ENCODE data around the gene TMEM119.
"Not testable (repeated sequence)": the region's sequence is repeated elsewhere in the genome, so short reads cannot be mapped to it uniquely, and the experiment has no call there.

The TMEM119 gene

DNA sequence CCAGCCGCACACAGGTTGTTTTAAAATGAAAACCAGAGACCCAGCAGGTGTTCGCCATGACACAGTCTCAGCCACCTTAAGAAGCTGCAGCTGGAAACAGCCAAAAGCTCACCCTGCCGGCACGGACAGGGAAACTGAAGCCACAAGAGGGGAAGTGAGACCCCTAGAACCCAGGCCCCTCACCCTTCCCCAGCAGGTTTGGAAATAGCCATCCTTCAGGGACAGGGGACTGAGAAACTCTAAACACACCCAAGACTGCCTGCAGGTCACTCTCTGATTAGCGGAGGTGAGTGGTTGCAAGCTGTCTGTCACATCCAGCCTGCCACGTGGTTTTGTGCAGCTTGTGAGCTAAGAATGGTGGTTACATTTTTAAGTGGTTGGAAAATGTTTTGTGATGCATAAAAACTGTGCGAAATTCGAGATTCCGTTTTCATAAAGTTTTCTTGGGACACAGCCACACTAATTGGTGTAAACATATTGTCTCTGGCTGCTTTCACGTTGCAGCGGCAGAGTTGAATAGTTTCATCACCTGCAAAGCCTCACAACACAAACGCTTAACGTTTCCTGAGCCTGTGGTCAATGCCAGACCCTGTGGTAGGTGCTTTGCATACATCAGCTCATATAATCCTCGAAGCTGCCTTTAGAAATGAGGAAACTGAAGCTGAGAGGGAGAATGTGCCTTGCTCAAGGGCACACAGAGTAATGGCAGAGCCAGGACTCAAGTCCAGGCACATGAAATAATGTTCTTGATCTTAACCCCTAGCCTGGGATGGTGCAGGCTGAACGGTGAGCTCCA lies 37.5 kb upstream of the TMEM119 start:
- DNase-seq (ENCODE audit: low read depth in 2 of 2): no peak

DNA sequence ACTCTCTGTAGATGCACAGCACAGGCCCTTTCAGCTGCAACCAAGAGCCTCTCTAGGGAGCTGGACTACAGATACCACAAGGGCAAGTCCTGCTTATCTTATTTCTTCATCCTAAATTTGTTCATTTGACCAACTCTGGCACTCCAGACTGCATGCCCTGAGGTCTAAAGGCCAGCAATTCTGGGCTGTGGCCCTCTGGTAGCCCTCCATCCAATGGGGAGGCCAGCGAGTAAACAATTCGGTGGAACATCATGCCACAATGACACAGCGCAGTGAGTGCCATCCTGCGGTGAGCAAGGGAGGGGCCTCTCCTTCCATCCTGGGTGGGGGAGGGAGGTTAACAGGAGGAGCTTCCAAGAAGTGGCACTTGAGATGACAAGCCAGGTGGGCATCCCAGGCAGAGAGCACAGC lies 36.5 kb upstream of the TMEM119 start:
- no peak for DNase-seq (ENCODE audit: low read depth in 2 of 2)

DNA sequence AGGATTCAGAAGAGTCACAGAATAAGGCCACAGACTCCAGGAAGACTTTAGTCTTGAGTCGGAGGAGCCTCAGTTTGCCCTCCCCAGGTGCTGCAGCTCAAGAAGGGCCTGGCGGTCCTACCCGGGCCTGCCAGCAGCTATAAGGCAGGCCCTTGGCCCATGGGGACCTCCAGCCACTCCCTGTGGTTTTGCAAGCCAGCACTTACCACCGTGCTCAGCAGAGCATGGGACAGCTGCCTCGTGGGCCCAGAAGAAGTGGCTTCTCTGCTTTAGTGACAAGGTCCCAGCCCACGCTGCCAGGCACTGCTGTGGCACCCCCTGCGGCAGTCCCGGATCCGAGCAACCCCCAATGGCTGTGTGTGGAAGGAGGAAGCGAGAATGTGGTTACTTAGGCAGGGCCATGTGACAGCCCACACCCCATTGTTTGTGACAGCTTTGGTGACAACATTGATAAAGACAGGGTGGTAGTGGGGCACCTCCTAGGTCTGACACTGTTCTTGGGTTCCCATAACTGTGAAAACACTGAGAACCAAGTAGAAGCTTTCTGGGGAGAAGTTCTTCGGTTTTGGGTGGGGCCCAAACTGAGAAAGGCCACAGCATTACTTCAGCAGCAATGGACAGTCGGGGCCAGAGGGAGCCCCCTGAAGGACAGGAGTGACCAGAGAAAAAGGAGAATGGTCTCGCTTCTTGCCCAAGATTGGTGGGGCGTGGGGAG lies 35.8 kb upstream of the TMEM119 start, which contains the start of gene SELPLG:
Gene SELPLG, minus strand, starts transcription at position 361 of the 715 bp plus-strand sequence. CDS start 9,587 bp downstream, outside the sequence.
- DNase-seq (ENCODE audit: low read depth in 2 of 2): peak; percentile 70 to 78

GRCh38 chr12:108633081-108633533 lies 35.2 kb upstream of the TMEM119 start:
- no peak for DNase-seq (ENCODE audit: low read depth in 2 of 2)

GRCh38 chr12:108631261-108631660 lies 33.4 kb upstream of the TMEM119 start:
- not testable (repeated sequence) for DNase-seq (ENCODE audit: low read depth in 2 of 2)

DNA sequence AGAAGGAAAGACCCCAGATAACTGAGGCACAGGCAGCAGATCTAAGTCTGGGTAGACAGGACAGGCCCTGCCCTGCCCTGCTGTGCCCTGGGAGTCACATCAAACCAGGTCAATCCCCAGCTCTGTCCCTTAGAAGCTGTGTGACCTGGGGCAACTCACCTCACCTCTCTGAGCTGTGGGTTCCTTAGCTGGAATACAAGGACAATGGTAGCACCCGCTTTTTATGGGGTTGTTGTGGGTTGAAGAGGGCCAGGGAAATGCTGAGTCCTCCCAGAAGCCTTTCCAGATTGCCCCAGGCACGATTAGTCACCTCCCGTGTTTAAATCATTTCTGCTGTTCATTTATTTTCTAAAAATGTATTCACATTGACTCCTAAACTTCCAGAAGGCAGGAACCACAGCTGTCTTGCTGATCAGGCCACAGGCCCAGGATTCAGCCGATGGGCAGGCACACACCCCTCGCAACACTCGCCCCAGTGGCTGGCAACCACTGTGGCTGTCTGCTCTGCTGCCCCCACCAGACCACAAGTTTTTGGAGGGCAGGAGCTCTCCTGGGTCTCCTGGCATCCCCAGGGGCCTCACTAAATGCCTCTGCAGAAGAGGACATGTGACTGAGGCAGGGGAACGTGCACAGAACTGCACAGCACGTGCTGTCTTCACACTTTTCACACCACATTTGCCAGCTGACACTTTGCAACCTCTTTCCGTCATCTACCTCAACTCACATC lies 32.8 kb upstream of the TMEM119 start:
- no peak for DNase-seq (ENCODE audit: low read depth in 2 of 2)

DNA sequence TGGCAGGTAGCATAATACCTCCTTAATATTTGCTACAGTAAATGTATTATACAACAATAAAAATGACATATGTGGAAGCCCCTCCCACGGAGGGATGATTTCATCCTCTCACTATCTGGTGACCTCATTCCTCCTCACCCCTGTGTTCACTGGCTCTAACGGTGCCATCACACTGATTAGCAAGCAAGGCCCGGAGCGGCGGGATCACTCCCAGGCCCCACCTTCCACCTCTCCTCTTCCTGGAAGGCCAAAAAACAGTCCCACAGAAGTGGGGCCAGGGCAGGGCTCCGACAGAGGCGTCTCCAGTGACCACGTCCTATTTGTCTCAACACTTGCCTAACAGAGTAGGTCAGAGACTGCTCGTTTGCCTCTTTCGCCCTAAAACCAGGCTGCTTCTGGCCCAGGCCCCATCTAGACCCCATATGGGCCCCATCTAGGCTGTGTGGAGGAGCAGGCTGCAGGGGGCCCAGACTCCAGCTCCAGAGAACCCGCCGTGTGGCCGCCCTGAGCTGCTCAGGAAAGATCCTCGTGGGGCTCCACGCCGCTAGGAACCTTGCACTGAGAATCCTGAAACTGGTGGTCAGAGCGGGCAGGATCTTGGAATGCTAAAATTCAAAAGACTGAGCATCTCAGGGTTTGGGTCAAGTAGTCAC lies 32.1 kb upstream of the TMEM119 start:
- peak in 1 of 2 donors; percentile 56 for DNase-seq (ENCODE audit: low read depth in 2 of 2)

DNA sequence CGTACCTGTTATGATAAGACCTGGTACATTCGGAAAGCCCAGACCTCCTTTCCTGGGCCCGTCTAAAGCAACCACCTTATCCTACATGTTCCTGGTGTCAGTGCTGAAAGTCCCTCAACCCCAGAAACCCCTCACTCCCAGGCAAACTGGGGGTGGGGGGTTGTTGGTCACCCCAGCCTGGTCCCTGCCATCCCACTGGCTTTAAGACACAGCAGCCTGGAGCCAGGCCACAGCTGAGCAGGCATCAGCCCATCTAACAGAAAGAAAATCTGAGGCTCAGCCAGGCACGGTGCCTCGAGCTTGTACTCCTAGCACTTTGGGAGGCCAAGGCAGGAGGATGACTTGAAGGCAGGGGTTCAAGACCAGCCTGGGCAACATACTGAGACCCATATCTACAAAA lies 31.3 kb upstream of the TMEM119 start:
- DNase-seq (ENCODE audit: low read depth in 2 of 2): no peak

DNA sequence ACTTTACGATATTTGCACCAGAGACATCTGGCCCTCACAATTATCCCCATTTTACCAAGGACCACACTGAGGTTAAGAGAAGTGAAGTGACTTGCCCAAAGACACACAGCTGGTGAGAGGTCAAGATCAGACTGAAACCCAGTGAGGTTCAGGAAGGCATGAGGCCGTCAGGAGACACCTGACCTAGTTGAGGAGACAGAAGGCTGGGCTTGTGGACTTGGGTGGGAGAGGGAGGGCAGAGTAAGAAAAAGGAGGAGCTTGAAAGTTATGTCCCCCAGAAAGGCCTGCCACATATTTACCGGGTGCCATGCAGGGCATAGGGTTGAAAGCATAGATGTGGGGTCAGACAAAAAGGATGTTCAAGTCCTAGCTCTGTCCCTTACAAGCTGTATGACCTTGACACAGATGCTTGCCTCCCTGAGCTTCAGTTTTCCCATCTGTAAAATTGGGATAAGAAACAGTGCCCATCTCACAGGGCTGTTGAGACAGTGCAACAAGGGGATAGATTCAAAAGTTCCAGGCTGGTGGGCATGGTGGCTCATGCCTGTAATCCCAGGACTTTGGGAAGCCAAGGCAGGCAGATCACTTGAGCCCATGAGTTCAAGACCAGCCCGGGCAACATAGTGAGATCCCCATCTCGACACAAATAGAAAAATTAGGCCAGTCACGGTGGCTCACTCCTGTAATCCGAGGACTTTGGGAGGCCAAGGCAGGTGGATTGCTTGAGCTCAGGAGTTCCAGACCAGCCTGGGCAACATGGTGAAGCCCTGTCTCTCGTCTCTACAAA lies 29.4 kb upstream of the TMEM119 start:
- DNase-seq (ENCODE audit: low read depth in 2 of 2): no peak

- DNase-seq (ENCODE audit: low read depth in 2 of 2): no peak
These were observed 27.3 kb upstream of the TMEM119 start for GRCh38 chr12:108625228-108625627.

- DNase-seq (ENCODE audit: low read depth in 2 of 2): no peak
These were observed 25.7 kb upstream of the TMEM119 start for GRCh38 chr12:108623577-108623976.

- DNase-seq (ENCODE audit: low read depth in 2 of 2): no peak
These were observed 25.1 kb upstream of the TMEM119 start for GRCh38 chr12:108622921-108623514.

- no peak for DNase-seq (ENCODE audit: low read depth in 2 of 2)
These were observed 24.5 kb upstream of the TMEM119 start for GRCh38 chr12:108622421-108622820.

GRCh38 chr12:108621161-108621560 lies 23.3 kb upstream of the TMEM119 start:
- no peak for DNase-seq (ENCODE audit: low read depth in 2 of 2)

DNA sequence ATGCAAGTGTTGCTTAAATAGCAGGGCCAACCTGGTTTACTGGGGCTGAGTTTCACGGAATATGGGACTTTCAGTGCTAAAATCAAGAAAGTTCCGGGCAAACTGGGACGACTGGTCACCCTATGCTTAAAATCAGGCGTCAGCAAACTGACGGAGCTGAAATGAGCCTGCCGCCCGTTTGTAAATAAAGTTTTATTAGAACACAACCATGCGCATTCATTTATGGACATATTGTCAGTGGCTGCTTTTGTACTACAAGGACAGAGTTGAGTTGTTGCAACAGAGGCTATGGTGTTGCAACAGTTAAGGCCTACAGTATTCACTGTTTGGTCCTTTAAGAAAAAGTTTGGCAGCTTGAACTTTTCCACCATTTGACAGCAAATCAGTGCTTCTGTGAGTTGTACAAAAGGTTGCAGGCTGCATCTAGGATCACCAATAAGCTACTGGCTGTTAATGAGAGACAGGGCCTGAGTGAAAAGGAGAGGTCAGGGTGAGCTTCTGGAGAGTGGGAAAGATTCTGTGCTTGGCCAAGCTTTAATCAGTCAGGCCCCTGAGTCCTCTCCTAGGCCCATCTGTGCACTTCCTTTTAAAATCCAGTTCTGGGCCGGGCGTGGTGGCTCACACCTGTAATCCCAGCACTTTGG lies 22.5 kb upstream of the TMEM119 start:
- no peak for DNase-seq (ENCODE audit: low read depth in 2 of 2)

- no peak for DNase-seq (ENCODE audit: low read depth in 2 of 2)
These were observed 21.7 kb upstream of the TMEM119 start for GRCh38 chr12:108619369-108620160.

DNA sequence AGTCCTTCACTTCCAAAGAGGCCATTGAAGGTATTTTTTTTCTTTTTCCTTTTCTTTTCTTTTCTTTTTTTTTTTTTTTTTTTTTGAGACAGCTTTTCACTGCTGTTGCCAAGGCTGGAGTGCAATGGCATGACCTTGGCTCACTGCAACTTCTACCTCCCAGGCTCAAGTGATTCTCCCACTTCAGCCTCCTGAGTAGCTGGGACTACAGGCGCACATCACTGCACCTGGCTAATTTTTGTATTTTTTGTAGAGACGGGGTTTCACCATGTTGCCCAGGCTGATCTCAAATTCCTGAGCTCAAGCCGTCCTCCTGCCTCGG lies 21.0 kb upstream of the TMEM119 start:
- not testable (repeated sequence) for DNase-seq (ENCODE audit: low read depth in 2 of 2)

- DNase-seq (ENCODE audit: low read depth in 2 of 2): peak; percentile 66 to 72
These were observed 20.4 kb upstream of the TMEM119 start for GRCh38 chr12:108618079-108618952.

All from stimulated activated CD8-positive, alpha-beta memory T cell treated with anti-CD3 and anti-CD28 coated beads, Interleukin-2, amount 100 ng/mL, for 48 hours (primary cell).